GM19452 (cell line): ENCODE measurements around the gene CACNA1C.
"Not testable (repeated sequence)": the region's sequence is repeated elsewhere in the genome, so short reads cannot be mapped to it uniquely, and the experiment has no call there.

ENCODE experiments used
- ATAC-seq: cut with Tn5 transposase; IDR thresholded peaks from one replicate; pipeline ENCODE4 v1.9.1; 2021; ENCODE audit not compliant: unreplicated experiment

Gene CACNA1C

GRCh38 chr12:2691345-2692071 lies 638.7 kb downstream of the CACNA1C start:
- ATAC-seq: peak; percentile 78

GRCh38 chr12:2692080-2692479 lies 639.3 kb downstream of the CACNA1C start:
- no peak for ATAC-seq

DNA sequence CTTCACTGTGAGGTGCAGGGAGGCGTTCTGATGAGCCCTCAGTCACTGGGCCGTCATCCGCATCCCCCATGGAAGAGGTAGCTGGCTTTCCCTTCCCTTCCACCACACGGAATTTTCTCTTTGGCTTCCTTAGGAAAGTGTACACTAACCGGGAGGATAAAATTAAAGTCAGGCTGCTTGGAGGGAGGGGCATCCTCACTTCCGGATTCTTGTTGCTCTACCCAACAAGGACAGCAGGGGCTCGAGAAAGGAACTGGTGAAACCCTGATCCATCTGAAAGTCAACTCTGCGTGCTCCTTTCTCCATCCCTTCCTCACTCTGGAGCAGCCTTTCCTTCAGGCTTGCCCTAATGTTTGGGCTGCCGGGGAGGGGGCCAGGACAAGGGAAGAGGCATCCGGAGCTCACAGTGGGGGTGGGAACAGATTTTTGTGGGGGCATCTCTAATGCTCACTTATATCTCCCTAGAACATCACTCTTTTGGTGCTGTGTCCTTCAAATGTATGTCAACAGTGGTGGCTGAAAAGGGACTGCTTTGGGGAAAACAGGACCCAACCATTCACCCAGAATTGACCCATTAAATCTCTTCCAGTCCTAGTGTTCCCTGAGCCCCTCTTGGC lies 640.6 kb downstream of the CACNA1C start:
- no peak for ATAC-seq

GRCh38 chr12:2693980-2694610 lies 641.3 kb downstream of the CACNA1C start:
- no peak for ATAC-seq

DNA sequence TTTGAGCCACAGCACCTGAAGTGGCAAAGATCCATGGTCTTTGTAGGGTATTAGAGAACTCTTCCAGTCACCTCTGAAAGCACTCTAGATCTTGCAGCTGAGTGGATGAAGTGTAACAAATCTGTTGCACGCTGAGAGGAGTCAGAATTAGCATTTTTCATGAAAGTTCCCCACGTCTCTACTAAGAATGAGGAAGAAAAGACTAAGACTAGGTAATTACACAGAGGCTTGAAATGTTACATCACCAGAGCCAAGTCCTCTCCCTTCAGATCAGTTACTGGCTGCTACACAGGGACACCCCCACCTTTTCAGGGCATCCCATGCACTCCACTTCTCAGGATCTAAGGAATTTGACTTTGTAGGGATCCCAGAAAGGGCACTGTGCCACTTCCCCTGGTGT lies 643.3 kb downstream of the CACNA1C start:
- no peak for ATAC-seq

GRCh38 chr12:2697057-2697800 lies 644.4 kb downstream of the CACNA1C start:
- ATAC-seq: no peak

GRCh38 chr12:2698566-2698965 lies 645.8 kb downstream of the CACNA1C start:
- ATAC-seq: no peak

DNA sequence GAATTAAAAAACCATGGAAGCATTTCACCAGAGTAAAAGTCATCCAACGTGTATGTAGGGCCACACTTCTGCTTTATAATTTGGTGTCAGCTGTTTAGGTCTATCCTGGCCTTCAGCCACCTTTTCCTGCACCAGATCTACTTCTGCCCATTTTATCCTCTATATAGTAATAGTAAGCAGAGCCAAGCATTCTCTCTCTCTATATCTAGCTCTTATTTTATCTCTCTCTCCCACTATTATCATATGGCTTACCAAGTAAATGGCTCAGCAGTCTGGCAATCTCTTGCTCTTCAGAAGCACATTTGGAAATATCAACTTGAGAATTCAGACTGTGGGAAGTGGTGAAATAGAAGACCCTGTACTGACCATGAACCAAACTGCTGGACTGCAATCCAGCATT lies 657.9 kb downstream of the CACNA1C start:
- no peak for ATAC-seq

DNA sequence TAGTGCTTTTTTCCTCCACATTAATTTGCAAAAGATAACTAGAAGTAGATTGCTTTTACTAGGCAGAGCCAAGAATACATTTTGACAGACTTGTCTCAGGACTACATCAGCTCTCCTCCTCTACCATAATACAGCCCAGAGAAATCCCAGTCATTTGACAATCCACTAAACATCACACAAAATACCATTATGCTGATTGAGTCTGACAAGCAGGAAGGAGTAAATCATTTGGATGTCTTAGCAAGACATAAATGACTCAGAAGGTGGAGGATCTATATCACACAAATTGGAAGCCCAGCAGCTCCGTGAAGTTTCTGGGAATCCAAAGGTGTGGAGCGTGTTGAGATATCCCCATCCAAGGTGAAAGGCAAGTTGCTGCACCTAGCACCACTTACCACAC lies 666.6 kb downstream of the CACNA1C start:
- no peak for ATAC-seq

DNA sequence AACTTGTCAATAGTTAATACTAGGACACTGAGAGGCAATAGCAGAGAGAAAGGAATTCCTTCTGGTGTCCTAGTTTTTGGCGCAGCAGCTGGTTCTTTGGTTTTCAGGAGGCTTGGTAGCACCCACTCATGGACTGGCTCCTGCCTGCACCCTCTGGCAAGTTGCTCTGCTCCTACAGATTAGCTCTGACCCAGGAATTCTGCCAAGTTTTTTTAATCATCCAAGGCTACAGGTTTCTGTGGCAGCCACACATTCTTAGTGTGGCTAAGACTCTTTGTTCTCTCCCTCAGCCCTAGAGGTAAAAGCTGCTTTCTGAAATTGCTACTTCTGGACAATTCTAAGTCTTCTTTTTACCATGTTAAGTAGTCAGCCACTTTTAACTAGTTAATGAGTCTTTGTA lies 670.0 kb downstream of the CACNA1C start:
- no peak for ATAC-seq

DNA sequence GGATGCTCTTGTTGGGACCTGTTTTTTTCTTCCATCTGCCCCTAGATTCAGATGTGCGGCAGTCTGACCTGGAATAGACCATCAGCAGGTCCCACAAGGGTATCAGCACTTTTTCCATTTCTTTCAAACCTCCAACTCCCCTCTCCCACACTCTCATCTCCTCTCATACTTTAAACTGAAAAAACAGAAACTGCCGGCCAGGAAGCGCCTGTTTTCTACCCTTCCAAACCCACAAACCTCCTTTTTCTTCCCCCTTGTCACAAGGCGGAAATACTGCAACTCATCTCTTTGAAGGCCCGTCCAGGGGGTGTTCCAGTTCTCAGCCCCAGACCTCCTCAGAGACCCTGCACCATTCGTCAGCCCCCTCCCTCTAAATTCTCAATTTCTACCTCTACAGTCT lies 679.5 kb downstream of the CACNA1C start:
- no peak for ATAC-seq

- ATAC-seq: no peak
Observed at GRCh38 chr12:2733493-2734355, 680.9 kb downstream of the CACNA1C start.

- ATAC-seq: no peak
Observed at GRCh38 chr12:2735432-2735831, 682.6 kb downstream of the CACNA1C start.

GRCh38 chr12:2737656-2738241 lies 685.0 kb downstream of the CACNA1C start:
- no peak for ATAC-seq

- no peak for ATAC-seq
Observed at GRCh38 chr12:2739069-2739468, 686.3 kb downstream of the CACNA1C start.

DNA sequence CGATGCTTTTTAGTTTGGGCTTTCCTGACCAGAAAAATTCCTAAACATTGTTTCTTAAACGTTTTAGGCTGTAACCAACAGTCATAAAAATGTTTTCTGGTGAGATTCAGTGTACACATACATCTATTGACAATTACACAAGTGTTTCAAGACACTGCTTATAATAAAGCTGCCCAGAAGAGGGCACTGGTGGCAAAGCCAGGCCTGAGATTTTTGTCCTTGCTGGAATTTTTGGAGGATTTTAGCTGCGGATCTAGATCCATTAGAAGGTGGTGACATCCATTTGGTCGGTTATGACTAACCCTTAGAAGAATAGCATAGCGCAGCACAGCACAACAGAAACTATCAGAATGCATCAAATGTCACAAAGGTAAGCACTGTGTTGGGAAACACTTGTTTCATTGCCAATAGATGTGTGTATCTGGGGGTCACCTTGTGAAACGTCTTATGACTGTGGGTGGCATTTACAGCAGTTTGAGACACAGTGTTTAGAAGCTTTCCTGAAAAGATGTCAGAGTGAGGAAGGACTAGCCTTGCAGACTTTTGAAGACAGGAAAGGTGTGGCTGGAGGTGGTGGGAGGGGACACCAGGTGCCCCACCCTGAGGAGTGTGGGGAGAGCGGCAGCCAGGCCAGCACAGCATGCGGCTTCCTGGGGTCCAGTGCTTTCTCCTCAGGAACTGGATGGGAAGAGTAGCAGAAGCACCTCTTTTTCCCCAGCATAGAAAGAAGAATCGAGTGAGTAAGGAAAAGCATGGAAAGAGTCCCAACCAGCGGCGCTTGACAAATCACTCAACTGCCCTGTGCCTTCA lies 687.2 kb downstream of the CACNA1C start:
- ATAC-seq: no peak

GRCh38 chr12:2742037-2742436 lies 689.2 kb downstream of the CACNA1C start:
- ATAC-seq: not testable (repeated sequence)

GRCh38 chr12:2743478-2743877 lies 690.7 kb downstream of the CACNA1C start:
- no peak for ATAC-seq

GRCh38 chr12:2745655-2746054 lies 692.9 kb downstream of the CACNA1C start:
- ATAC-seq: no peak
